Left ventricle myocardium inferior (tissue), 1 donor: Measurements from ENCODE around the gene GOLT1A. TPM values are rescaled to one million over a fixed set of nuclear protein-coding genes. Genes with fewer than 3 reads are reported as not detected.

Experiments used
- DNase-seq: peaks from one replicate; pipeline ENCODE4 v3.0.0-alpha.2; 2020
- H3K27ac ChIP-seq: fragments of 200-600 bp; replicated peaks from 2 replicates; pipeline ENCODE4 v1.8.0; 2021
- H3K27me3 ChIP-seq: fragments of 200-600 bp; 2 replicates; pipeline ENCODE4 v1.8.0; 2021; ENCODE audit warnings: low read depth
- H3K36me3 ChIP-seq: fragments of 200-600 bp; 2 replicates; pipeline ENCODE4 v1.8.0; 2021
- H3K4me1 ChIP-seq: fragments of 200-600 bp; 2 replicates; pipeline ENCODE4 v1.8.0; 2021
- H3K4me3 ChIP-seq: fragments of 200-600 bp; 2 replicates; pipeline ENCODE4 v1.8.0; 2021; ENCODE audit warnings: mild to moderate bottlenecking, moderate library complexity
- H3K9me3 ChIP-seq: fragments of 200-600 bp; replicated peaks from 2 replicates; pipeline ENCODE4 v1.8.0; 2021
- CTCF ChIP-seq: fragments of 200-600 bp; IDR thresholded peaks from 2 replicates; pipeline ENCODE4 v1.8.0; 2021; ENCODE audit warnings: antibody characterized with exemption, mild to moderate bottlenecking, borderline replicate concordance
- intact Hi-C: fragments of 100-400 bp; cut with micrococcal nuclease; formaldehyde crosslinking; loops from one replicate; pipeline ENCODE4 v1.11.0; 2022
- total RNA-seq: library from RNA; stranded (reverse); fragmentation: NEBNext Ultra II Directional; extraction: Animal tissue kit (Norgen Biotek cat#: 25700); gene quantifications from one replicate; pipeline ENCODE4 v1.2.1, GENCODE V29; 2021
- donor health status: DM: no; HTN: yes; CAD: no; lungs with severe emphysema.

Gene GOLT1A
- total RNA-seq, 1 donor from 2014 or later, result not detected

- no peaks in the 10 kb centered on the region for H3K9me3 ChIP-seq
- no peak for DNase-seq
- H3K27ac ChIP-seq, result peak overlapping the region; percentile 55
- intact Hi-C loops, result no loop called here
- no peak overlapping the region for H3K4me3 ChIP-seq
- H3K36me3 ChIP-seq, result no peaks in the 10 kb centered on the region
- H3K4me1 ChIP-seq, result peaks cover 19% of the 10 kb centered on the region
- peaks cover 39% of the 10 kb centered on the region for H3K27me3 ChIP-seq
- no peak for TF ChIP-seq CTCF
These were observed 15.1 kb downstream of the GOLT1A start for GRCh38 chr1:204198348-204199340.

- H3K4me1 ChIP-seq, result peaks cover 19% of the 10 kb centered on the region
- H3K27me3 ChIP-seq, result peaks cover 36% of the 10 kb centered on the region
- H3K27ac ChIP-seq, result no peak overlapping the region
- H3K4me3 ChIP-seq, result no peak overlapping the region
- intact Hi-C loops, result no loop called here
- no peak for TF ChIP-seq CTCF
- no peak for DNase-seq
- no peaks in the 10 kb centered on the region for H3K36me3 ChIP-seq
- H3K9me3 ChIP-seq, result no peaks in the 10 kb centered on the region
These were observed 16.7 kb downstream of the GOLT1A start for GRCh38 chr1:204197068-204197467.

GRCh38 chr1:204196068-204196795 lies 17.6 kb downstream of the GOLT1A start, which contains the start of gene KISS1:
TSS of gene KISS1 (minus strand) at chr1:204196491. CDS start at chr1:204192876, 3,615 bp downstream.
- intact Hi-C loops, result no loop called here
- Histone ChIP-seq H3K27ac (no peak within 1 kb of the TSS), H3K27me3 (peaks cover 28% of the 10 kb centered on the region), H3K9me3 (no peaks in the 10 kb centered on the region), H3K36me3 (no peaks in the 10 kb centered on the region), H3K4me1 (peaks cover 19% of the 10 kb centered on the region), H3K4me3 (no peak within 1 kb of the TSS)
- no peak for TF ChIP-seq CTCF
- no peak for DNase-seq

- H3K27me3 ChIP-seq, result peaks cover 37% of the 10 kb centered on the region
- TF ChIP-seq CTCF, result no peak
These were observed 19.0 kb downstream of the GOLT1A start for GRCh38 chr1:204194771-204195170.

GRCh38 chr1:204194080-204194479 lies 19.7 kb downstream of the GOLT1A start:
- H3K27me3 ChIP-seq, result peaks cover 44% of the 10 kb centered on the region
- DNase-seq, result no peak
- H3K4me3 ChIP-seq, result no peak overlapping the region
- H3K4me1 ChIP-seq, result peaks cover 22% of the 10 kb centered on the region
- intact Hi-C loops, result no loop called here
- no peak for TF ChIP-seq CTCF
- H3K9me3 ChIP-seq, result no peaks in the 10 kb centered on the region
- H3K36me3 ChIP-seq, result no peaks in the 10 kb centered on the region
- H3K27ac ChIP-seq, result no peak overlapping the region

More at GRCh38 chr1:204194771-204195170, 19.0 kb downstream of the GOLT1A start:
- H3K4me3 ChIP-seq, result no peak overlapping the region
- no peak overlapping the region for H3K27ac ChIP-seq
- intact Hi-C loops, result no loop called here
- H3K9me3 ChIP-seq, result no peaks in the 10 kb centered on the region
- H3K4me1 ChIP-seq, result peaks cover 27% of the 10 kb centered on the region
- no peak for DNase-seq
- H3K36me3 ChIP-seq, result no peaks in the 10 kb centered on the region
